ENCODE results near the gene NHP2. TPM values are rescaled to one million over a fixed set of nuclear protein-coding genes. Genes with fewer than 3 reads are reported as not detected.

NHP2 gene
- total and polyA plus RNA-seq, 9 of the 15 experiments (the other 6 are each of a cell fraction or from before 2014, with no cell fraction given), result 52.8 to 622 (median 144) TPM

GRCh38 chr5:178163772-178164735 lies 10.4 kb upstream of the NHP2 start (continued):
- TF ChIP-seq VEZF1 (CRISPR knock-in tag; IDR thresholded peaks at IDR 0.05) (peak; percentile 40; the same call in 1 of the 2 replicates), REST (IDR thresholded peaks at IDR 0.05; ENCODE audit: borderline replicate concordance) (peak; percentile 94), REST (CRISPR knock-in tag; IDR thresholded peaks at IDR 0.05; ENCODE audit: low read depth) (no peak), GABPB1 (CRISPR knock-in tag; IDR thresholded peaks at IDR 0.05) (peak; percentile 63), KLF16 (IDR thresholded peaks at IDR 0.05) (peak; percentile 28; the same call in 1 of the 2 replicates), BHLHE40 (IDR thresholded peaks at IDR 0.05; ENCODE audit: low read length) (0 out of 2 replicates have a peak, but pooled peaks have one; percentile 38), NR2C2 (CRISPR knock-in tag; IDR thresholded peaks at IDR 0.05) (no peak), NR2C2 (tag; IDR thresholded peaks at IDR 0.05) (no peak), ZNF24 (IDR thresholded peaks at IDR 0.05) (peak; percentile 58; the same call in 1 of the 2 replicates), HMGXB4 (CRISPR knock-in tag; IDR thresholded peaks at IDR 0.05) (peak; percentile 46; the same call in 1 of the 2 replicates), MTA2 (IDR thresholded peaks at IDR 0.05; ENCODE audit: low read depth) (no peak), CC2D1A (IDR thresholded peaks at IDR 0.05) (peak; percentile 80), SMC3 (conservative IDR thresholded peaks at IDR 0.05; ENCODE audit: insufficient read depth, low read depth, low read length) (peak; percentile 99), ID3 (CRISPR knock-in tag; IDR thresholded peaks at IDR 0.05) (no peak), ID3 (tag; IDR thresholded peaks at IDR 0.05) (no peak), MXI1 (IDR thresholded peaks at IDR 0.05; ENCODE audit: low read depth, low read length) (0 out of 2 replicates have a peak, but pooled peaks have one; percentile 18)

All from K562 (cell line).